ENCODE results near the gene METRN.

METRN gene

GRCh38 chr16:684961-685696, 29.8 kb upstream of the METRN start:
- H4K20me1 ChIP-seq (ENCODE audit: insufficient read depth, low read length), result 0 out of 2 replicates have a peak, but pooled peaks cover 4% of the 10 kb centered on the region
- no peak overlapping the region for H3K27ac ChIP-seq (ENCODE audit: low read length)
- H3K9ac ChIP-seq (ENCODE audit: low read length), result no peak overlapping the region
- H3K4me2 ChIP-seq (ENCODE audit: low read length), result no peak overlapping the region
- TF ChIP-seq CTCF (IDR thresholded peaks at IDR 0.05; ENCODE audit: low read depth, low read length) (no peak), EZH2phosphoT487 (IDR thresholded peaks at IDR 0.05; ENCODE audit: low read depth) (no peak)
- H3K4me1 ChIP-seq (ENCODE audit: low read length), result peaks cover 25% of the 10 kb centered on the region
- no peak overlapping the region for H3K4me3 ChIP-seq (ENCODE audit: low read length)
- peaks cover 24% of the 10 kb centered on the region for H3K36me3 ChIP-seq (replicated peaks; ENCODE audit: low read depth, low read length)
- H3K79me2 ChIP-seq (ENCODE audit: low read length), result peaks cover 51% of the 10 kb centered on the region
- H3K27me3 ChIP-seq (ENCODE audit: low read depth, low read length), result no peaks in the 10 kb centered on the region
- H2AFZ ChIP-seq (ENCODE audit: low read depth, low read length), result no peak overlapping the region
- H3K9me3 ChIP-seq (ENCODE audit: insufficient read depth, low read length), result no peaks in the 10 kb centered on the region

- Histone ChIP-seq H3K4me3 (ENCODE audit: low read length) (no peak overlapping the region), H3K79me2 (ENCODE audit: low read length) (peaks cover 45% of the 10 kb centered on the region), H3K36me3 (replicated peaks; ENCODE audit: low read depth, low read length) (peaks cover 24% of the 10 kb centered on the region)
Observed at GRCh38 chr16:685967-686366, 29.0 kb upstream of the METRN start.

GRCh38 chr16:686459-687260, 28.3 kb upstream of the METRN start:
- H3K79me2 ChIP-seq (ENCODE audit: low read length), result peaks cover 38% of the 10 kb centered on the region
- H3K27me3 ChIP-seq (ENCODE audit: low read depth, low read length), result no peaks in the 10 kb centered on the region
- H3K4me3 ChIP-seq (ENCODE audit: low read length), result no peak overlapping the region
- no peak overlapping the region for H2AFZ ChIP-seq (ENCODE audit: low read depth, low read length)
- no peak overlapping the region for H3K27ac ChIP-seq (ENCODE audit: low read length)
- H3K36me3 ChIP-seq (replicated peaks; ENCODE audit: low read depth, low read length), result peaks cover 17% of the 10 kb centered on the region
- no peaks in the 10 kb centered on the region for H3K9me3 ChIP-seq (ENCODE audit: insufficient read depth, low read length)
- H3K4me2 ChIP-seq (ENCODE audit: low read length), result no peak overlapping the region
- peaks cover 17% of the 10 kb centered on the region for H3K4me1 ChIP-seq (ENCODE audit: low read length)
- TF ChIP-seq CTCF (IDR thresholded peaks at IDR 0.05; ENCODE audit: low read depth, low read length), result no peak
- TF ChIP-seq EZH2phosphoT487 (IDR thresholded peaks at IDR 0.05; ENCODE audit: low read depth), result no peak
- no peak overlapping the region for H3K9ac ChIP-seq (ENCODE audit: low read length)
- H4K20me1 ChIP-seq (ENCODE audit: insufficient read depth, low read length), result no peaks in the 10 kb centered on the region

More at GRCh38 chr16:685967-686366, 29.0 kb upstream of the METRN start:
- TF ChIP-seq EZH2phosphoT487 (IDR thresholded peaks at IDR 0.05; ENCODE audit: low read depth) (no peak), CTCF (IDR thresholded peaks at IDR 0.05; ENCODE audit: low read depth, low read length) (peak; percentile 29)
- Histone ChIP-seq H3K4me1 (ENCODE audit: low read length) (peaks cover 24% of the 10 kb centered on the region), H2AFZ (ENCODE audit: low read depth, low read length) (no peak overlapping the region), H4K20me1 (ENCODE audit: insufficient read depth, low read length) (0 out of 2 replicates have a peak, but pooled peaks cover 4% of the 10 kb centered on the region), H3K9me3 (ENCODE audit: insufficient read depth, low read length) (no peaks in the 10 kb centered on the region), H3K9ac (ENCODE audit: low read length) (no peak overlapping the region), H3K27me3 (ENCODE audit: low read depth, low read length) (no peaks in the 10 kb centered on the region), H3K4me2 (ENCODE audit: low read length) (no peak overlapping the region), H3K27ac (ENCODE audit: low read length) (no peak overlapping the region)

- H3K4me2 ChIP-seq (ENCODE audit: low read length), result no peak overlapping the region
- H3K9ac ChIP-seq (ENCODE audit: low read length), result no peak overlapping the region
- peaks cover 16% of the 10 kb centered on the region for H3K4me1 ChIP-seq (ENCODE audit: low read length)
- H2AFZ ChIP-seq (ENCODE audit: low read depth, low read length), result no peak overlapping the region
- TF ChIP-seq CTCF (IDR thresholded peaks at IDR 0.05; ENCODE audit: low read depth, low read length) (no peak), EZH2phosphoT487 (IDR thresholded peaks at IDR 0.05; ENCODE audit: low read depth) (no peak)
- H3K27ac ChIP-seq (ENCODE audit: low read length), result no peak overlapping the region
- H3K36me3 ChIP-seq (replicated peaks; ENCODE audit: low read depth, low read length), result peaks cover 9% of the 10 kb centered on the region
- H3K79me2 ChIP-seq (ENCODE audit: low read length), result peaks cover 30% of the 10 kb centered on the region
- no peaks in the 10 kb centered on the region for H4K20me1 ChIP-seq (ENCODE audit: insufficient read depth, low read length)
- H3K27me3 ChIP-seq (ENCODE audit: low read depth, low read length), result no peaks in the 10 kb centered on the region
- H3K9me3 ChIP-seq (ENCODE audit: insufficient read depth, low read length), result no peaks in the 10 kb centered on the region
- no peak overlapping the region for H3K4me3 ChIP-seq (ENCODE audit: low read length)
Observed at GRCh38 chr16:687499-687898, 27.4 kb upstream of the METRN start.
